ENCODE measurements around the gene LMAN1L.
A peak's percentile ranks its signal among the peaks of the same experiment; 100 is the strongest.

Gene LMAN1L

DNA sequence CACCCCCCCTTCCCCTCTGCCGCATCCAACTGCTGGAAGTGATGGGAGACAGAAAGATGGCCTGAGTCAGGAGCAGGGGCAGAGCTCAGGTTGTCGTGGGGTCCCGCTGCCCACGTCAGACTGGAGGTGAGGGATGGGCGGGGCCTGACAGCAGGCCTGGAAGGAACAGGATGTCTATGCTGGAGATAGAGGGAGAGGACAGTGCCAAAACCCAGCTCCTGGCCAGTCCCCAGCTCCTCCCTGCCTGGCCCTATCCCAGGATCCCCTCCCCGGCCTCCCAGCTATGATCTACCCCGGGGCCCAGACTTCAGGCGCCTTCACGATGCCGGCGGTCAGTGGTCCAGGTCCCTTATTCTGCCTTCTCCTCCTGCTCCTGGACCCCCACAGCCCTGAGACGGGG is at the start of gene LMAN1L:
TSS of gene LMAN1L (plus strand) at position 303 of the 400 bp plus-strand sequence. CDS start at position 323, 20 bp downstream.
- DNase-seq = no peak

DNA sequence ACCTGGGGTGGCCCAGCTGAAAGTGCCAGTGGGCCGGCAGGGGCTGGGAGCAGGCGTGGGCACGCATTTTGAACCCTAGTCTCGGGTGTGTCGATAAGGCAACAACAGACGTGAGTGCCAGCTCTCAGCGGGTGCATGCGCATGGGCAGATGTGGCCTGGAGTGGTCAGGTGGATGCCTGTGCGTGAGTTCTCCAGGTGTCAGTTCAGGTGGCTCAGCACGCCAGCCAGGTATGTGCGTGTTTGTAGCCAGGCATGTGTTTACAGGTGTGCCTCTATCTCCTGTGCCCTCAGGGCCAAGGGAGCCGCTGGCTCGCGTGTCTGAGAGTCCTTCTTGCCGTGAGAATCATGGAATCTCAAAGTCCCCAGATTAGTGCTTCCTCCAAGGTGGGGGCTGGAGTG is 49.2 kb upstream of the LMAN1L start:
- peak; percentile 43 for DNase-seq

DNA sequence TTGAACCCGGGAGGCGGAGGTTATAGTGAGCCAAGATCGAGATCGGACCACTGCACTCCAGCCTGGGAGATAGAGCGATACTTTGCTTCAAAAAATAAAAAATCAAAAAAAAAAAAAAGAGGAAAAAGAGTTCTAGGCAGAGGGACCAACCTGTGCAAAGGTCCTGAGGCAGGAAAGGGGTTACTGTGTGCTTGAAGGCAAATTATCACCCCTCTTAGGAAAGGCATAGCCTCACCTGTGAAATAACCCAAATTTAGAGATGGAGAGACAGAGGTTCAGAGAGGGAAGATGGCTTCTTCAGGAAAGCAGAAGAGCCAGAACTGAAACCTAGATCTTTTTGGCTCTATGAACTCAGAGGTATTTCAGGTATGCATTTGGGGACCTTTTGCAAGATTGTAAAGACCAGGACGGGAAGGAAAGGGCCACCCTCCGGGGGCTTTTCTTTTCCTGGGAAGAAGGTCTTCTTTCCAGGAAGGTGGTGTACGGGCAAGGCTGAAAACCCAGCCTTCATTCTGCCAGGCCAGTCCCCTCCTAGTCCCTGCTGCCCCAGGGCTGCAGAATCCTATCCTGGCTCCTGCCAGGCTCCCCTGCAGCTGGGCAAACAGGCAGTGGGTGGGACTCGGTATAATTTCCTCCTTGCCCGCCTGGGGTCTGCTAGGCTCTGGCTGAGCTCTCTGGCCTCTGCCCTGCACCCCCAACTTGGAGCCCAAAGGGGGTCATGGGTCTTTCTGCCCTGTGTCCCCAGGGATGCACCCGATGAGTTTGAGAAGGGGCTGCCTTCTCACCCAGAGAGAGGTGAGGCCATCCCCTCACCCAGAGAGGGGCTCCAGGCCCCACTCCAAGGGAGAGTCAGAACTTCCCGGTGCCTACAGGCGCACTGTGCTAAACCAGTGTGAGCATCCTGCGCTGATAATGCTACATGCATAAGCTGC is 45.2 kb upstream of the LMAN1L start:
- DNase-seq = no peak

DNA sequence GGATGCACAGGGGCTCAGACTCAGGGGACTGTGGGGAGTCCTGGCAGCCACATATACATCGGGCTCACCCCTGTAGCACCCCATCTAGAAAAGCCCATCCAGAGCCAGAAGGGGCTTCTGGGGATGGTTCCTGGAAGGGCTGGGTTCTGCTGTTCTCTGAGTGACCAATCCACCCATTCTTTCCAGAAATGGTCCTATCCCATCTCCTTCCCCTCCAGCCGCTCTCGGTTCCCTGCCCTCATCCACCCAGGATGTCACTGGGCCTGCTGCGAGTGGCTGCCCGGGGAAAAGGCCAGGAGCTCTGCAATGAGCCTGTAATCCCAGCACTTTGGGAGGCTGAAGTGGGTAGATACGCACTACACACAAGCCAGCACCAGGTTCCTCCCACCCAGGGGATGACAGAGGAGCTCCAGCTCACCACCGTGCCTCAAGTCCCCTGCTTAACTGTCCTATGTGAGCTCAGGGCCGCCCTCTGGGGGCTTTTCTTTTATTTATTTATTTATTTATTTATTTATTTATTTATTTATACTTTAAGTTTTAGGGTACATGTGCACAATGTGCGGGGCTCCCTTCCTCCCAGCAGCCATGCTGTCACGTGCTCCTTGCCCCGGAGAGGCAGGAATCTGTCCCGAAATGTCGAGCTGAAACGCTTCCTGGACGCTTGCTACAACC is 44.4 kb upstream of the LMAN1L start:
- no peak for DNase-seq

DNA sequence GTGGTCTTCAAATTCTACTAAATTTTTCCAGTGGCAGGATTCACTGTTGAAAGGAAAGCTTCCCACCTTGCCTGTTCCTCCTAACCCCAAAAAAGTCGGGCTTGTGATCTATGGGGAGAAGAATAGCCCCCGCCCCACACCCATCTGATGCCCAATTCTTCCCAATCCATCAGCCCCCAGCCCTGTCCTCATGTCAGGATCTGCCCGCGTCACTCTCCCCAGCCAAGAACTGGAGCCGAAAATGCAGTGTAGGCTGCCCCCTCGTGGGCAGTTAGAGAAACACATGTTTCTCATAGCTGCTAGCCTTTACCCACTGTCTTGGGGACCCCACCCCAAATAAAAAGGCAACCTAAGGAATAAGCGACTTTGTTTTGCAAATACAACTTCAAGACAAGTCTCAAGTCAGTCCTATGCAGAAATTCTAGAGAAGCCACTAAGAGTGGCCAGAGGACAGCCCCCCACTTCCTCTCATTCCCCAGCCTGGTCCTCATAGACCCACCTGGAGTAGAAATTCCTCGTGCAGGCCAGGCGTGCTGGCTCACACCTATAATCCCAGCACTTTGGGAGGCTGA is 43.8 kb upstream of the LMAN1L start:
- no peak for DNase-seq

DNA sequence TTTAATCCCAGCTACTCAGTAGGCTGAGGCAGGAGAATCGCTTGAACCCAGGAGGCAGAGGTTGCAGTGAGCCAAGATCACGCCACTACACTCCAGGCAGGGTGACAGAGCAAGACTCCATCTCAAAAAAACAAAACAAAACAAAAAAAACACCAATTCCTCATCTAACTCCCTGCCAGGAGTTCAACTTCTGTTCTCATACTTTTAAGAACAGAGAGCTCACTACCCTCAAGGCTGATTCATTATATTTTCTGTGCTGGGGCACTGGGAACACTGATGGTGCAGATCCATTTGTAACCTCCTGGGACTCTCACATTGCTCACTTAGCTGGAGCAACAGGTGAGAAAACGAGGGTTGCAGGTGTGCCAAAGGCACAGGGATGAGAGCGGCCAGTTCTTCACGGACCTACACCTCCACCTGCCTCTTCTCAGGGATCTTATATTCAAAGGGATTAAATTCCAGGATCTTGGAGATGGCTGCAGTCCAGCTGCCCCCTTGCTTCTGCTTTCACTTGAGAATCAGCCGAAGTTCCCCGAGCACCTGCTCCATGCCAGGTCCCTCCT is 43.1 kb upstream of the LMAN1L start:
- no peak for DNase-seq

DNA sequence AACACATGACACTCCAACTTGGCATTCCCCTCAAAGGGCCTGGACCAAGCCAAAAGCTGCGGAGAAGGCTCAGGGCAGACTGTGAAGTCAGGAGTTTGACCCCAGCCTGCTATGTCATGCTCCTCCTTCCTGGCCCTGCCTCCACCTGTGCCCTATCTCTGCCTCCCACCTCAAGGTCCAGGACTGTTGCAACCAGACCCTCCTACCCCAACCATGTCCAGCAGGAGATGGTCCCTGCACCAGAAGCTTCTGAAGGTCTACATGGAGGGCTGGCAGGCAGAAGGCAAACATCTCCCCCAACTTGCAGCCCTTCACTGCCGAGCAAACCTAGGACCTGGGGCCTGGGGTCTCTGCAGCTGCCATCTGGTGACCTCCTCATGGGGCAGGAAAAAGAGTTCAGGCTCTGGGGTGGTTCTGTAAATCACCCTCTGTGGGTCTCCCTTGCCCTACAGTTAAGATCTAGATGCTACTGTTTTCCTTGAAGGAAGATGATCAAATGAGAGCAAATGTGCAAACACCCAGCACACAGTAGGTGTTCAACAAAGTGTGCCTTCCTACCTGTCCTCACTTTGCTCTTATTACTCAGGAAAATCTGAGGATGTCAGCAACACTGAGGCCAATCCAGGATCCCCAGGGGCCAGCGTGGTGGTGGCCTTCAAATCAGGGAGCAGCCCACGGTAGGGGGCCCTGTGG is 42.3 kb upstream of the LMAN1L start:
- DNase-seq = no peak

DNA sequence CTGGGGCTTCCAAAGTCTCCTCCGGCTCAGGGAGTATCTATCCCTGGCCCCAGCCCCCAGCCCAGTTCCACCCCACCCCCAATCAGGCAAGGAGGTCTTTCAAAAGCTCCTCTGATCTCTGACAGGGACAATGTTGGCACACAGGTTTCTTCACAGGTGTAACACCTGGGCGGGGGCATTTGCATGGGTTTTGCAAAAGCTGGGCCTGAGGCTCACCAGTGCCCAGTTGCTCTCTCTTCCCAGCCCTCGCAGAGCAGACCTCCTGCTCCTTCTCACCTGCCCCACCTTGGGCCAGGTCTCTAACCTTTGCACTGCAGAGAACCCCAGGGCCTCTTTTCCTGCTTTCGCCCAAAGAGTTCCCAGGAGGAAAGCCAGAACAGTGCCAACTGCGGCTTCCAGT is 39.3 kb upstream of the LMAN1L start:
- no peak for DNase-seq

DNA sequence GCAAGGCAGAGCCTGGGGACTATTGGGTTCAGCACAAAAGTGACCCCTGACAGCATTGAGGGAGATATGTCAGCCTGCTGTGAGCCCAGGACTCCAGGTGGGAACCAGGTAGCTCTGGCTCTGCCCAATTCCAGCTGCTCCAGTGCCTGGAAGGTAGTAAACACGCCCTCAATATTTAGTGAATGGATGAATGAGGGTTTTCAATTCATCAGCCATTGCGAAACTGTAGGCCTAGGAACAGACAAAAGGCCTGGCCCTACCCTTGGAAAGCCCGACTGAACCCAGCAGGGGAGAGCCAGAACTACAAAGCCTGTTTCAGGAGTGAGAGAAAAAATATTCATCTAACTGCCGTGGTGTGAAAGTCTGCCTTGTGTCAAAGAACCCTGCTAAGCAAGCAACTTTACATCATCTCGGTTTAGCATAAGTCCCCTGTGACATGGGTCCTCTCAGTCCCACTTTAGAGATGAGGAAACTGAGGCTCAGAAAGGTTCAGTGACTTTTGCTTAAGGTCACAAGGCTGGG is 38.8 kb upstream of the LMAN1L start:
- DNase-seq = no peak

DNA sequence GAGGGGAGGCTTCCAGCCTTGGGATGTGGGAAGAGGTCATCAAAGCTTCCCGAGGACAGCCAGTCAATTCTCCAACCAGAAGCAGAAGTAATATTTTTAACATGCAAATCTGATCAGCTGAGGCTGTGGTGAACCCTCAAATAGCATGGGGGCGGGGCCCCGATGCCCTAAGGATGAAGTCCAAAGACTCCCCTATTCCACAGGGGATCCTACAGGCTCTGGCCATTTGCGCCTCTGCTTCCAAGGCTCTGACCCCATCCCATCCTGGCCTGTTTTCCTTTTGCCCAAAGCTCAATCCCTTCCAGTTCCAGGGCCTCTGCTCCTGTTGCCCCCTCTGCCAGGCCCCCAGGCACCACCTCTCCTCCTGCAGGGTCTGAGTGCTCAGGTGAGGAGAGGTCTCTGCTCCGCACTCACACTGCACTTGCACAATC is 37.5 kb upstream of the LMAN1L start:
- DNase-seq = no peak

DNA sequence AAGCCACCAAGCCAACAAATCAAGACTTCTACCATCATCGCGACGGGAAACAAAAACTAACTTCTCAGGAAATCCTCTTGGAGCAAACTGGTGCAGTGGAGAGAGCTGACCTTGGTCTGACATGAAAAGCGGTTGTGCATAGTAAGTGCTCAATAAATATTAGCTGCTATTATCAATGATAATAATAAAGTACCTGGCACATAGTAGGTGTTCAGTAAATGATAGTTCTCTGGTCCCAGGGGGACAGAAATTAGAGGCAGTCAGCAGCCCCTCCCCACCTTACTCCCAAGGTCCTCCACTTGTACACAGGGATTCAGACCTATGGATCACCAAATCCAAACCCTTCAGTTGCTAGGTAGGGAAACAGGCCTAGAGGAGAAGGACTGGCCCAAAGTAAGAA is 36.7 kb upstream of the LMAN1L start:
- no peak for DNase-seq

DNA sequence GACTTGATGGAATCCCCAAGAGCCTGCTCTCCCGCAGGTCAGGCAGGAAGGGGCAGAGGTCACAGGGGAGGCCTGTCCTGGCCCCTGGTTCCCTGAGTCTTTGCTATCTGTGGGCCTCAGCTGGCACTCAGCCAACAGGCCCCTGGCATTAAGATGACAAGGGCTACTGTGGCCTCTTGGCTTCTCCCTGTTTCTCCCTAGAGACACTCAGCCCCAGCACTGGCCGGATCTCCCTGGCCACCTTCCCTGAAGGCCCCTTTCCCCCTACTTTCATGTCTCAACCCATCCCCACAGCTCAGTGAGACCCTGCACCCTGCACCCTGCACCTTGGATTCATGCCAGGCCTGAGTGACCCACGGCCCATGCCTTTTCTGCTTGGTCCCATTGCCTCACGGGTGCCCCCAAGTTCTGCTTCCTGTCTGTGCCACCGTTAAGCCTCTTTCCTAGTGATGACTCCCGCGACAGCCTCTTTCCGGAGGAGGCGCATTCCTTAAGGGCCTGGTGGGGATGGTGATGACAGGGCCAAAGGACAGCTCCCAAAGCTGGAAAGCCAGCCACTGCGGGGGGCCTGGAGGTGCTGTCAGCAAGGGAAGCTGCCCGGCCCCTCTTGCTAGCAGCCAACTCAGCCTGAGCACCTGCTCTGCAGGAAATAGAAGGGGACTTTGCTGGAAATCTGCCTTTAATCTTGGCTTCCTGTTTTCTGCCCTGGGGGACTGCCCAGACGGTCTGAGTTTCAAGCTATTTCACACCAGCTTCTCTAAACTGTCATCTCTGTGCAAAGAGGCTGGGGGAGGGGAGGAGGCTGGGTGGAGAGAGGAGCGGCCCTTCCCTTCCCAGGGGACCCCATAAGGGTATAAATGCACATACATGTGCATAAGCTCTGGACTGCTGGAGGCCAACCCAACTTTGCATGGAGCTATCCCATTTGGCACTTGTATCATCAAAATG is 35.5 kb upstream of the LMAN1L start:
- no peak for DNase-seq

DNA sequence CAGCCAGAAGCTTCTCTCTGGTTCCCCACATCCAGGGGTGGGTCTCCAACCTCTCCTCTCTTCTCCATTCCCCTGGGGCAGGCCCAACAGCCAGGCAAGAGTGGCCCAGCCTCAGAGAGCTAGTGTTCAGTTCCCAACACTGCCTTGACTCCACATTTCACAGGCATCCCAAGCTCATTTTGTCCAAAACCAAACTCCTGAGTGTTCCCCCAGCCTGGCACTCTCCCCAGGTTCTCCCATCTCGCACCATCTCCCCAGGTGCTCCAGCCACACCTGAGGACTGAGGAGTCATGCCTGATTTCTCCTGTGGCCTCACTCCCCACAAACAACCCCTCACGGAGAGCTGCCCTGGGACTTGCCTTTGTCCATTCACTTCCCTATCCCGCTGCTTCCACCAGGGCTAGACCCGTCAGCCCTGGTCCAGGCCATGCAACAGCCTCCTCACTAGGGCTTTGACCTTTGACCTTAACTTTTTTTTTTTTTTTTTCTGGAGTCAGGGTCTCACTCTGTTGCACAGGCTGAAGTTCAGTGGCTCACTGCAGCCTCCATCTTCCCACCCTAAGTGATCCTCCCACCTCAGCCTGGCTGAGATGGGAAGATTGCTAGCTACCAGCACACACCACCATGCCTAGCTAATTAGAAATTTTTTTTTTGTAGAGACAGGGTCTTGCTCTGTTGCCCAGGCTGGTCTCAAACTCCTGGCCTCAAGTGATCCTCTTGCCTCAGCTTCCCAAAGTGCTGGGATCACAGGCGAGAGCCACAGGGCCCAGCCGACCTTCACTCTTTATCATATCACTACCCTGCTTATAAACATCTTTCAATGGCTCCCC is 34.7 kb upstream of the LMAN1L start:
- no peak for DNase-seq

DNA sequence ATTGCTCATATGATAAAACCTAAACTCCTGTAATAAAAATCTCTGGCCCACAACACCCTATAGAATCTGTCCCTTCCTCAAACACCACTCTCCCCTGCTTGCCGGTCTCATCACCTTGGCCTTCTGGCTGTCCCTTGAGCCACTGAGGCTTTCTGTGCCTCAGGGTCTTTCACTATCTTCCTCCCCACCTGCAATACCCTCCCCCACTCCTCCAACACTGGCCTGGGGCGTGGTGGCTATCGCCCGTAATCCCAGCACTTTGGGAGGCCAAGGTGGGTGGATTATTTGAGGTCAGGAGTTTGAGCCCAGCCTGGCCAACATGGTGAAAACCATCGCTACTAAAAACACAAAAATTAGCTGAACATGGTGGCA is 34.0 kb upstream of the LMAN1L start:
- no peak for DNase-seq

DNA sequence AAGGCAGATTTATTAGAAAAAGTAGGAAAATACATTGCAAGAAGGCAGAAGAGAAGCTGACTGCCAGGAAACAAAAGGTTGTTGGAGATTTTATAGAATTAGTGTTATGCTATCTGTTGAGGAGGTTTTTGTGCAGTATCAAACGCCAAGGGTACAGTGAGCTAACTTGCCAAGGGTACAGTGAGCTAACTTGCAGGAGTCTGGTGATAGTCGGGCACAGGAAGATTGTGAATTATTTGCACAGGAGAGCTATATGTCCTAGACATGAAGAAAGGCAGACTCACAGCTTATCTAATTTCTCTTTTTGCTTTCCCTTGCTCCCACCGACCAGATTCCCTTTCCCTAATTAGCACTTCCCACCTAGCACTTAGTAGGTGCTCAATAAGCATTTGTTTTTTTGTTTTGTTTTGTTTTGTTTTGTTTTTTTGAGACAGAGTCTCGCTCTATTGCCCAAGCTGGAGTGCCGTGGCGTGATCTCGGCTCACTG is 33.4 kb upstream of the LMAN1L start:
- DNase-seq = no peak

DNA sequence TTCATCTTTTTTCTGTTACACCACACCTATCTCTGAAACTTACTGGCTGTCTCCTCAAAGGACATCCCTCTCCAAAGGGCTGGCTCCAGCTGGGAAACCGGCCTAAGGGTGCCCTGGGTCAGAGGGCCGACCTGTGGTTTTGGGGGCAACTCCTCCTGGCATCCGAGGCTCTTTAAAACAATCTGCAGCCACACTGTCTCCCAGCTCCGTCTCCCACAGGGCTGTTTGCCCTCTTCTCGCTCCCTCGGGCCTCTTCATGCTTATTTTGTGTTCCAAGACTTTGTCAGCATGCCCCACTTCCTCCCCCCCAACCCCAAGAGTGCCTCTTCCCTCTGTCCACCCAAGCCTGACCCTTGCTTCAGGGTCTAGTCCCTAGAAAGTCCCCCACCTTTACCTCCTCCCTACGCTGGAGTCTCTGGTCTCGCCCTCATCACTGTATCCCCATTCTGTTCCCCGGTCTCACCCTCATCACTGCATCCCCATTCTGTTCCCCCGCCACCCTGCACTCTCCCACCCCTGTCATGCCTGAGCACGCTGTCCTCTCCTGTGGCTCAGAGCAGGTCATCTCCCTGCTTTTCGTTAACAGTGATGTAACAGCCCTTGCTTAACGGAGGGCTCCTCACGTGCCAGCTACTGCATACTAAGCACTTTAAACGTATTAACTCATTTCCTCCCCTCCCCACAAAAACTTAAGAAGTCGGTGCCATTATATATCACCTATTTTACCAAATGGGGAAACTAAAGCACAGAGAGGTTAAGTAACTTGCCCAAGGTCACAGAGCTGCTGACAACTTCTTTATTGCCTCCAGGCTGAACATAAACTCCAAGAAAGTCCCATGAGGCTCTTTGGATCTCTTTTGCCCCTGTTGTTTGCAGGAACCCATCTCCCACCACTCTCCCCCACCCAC is 31.9 kb upstream of the LMAN1L start:
- no peak for DNase-seq

DNA sequence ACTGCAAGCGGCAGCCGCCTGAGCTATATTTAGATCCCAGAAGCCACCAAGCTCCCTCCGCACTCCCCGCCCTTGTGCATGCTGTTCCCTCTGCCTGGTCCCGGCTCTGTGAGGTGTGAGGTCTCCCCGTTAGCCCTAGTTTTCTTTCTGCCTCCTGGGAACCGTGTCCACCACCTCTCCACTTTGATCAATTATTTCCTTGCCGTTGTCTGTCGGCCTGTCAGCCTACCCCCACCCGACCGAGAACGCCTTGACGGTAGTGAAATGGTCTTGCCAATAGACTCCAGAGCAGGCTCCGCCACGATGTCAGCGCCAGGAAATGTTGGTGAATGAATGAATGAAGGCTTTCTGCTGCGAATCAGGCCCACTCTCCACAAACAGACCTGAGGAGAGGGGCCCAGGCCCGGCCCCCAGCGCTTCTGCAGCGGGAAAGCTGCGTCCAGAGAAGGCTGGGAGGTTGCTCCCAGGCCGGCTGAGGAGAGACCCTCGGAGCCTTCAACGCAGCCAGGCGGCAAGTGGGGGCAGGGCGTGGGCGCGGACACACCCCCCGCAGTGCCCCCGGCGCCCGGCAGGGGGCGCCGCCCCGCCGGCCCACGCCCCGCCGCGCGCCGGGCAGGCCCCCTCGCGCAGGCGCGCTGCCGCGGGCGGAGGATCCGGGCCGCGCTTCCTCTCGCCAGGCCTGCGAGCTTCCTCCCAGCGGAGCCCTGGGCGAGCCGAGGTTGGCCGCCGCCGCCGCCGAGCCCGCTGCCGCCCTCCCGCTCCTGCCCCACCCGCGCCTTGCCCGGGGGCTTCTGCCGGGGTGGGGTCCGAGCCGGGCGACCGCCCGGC is 31.0 kb upstream of the LMAN1L start, which contains the start of gene CSK:
TSS of gene CSK (plus strand) at position 650 of the 828 bp plus-strand sequence. CDS start 16,218 bp downstream, outside the sequence.
- peak; percentile 25 for DNase-seq

All from NCI-H510A treated with DMSO at 0.1 percent for 48 hours (cell line).